GM21360 (cell line): ENCODE results near the gene TELO2.

Experiments used
- ATAC-seq: cut with Tn5 transposase; IDR thresholded peaks from one replicate; pipeline ENCODE4 v1.9.1; 2021; ENCODE audit warnings: mild to moderate bottlenecking, moderate library complexity; ENCODE audit not compliant: unreplicated experiment

The TELO2 gene

DNA sequence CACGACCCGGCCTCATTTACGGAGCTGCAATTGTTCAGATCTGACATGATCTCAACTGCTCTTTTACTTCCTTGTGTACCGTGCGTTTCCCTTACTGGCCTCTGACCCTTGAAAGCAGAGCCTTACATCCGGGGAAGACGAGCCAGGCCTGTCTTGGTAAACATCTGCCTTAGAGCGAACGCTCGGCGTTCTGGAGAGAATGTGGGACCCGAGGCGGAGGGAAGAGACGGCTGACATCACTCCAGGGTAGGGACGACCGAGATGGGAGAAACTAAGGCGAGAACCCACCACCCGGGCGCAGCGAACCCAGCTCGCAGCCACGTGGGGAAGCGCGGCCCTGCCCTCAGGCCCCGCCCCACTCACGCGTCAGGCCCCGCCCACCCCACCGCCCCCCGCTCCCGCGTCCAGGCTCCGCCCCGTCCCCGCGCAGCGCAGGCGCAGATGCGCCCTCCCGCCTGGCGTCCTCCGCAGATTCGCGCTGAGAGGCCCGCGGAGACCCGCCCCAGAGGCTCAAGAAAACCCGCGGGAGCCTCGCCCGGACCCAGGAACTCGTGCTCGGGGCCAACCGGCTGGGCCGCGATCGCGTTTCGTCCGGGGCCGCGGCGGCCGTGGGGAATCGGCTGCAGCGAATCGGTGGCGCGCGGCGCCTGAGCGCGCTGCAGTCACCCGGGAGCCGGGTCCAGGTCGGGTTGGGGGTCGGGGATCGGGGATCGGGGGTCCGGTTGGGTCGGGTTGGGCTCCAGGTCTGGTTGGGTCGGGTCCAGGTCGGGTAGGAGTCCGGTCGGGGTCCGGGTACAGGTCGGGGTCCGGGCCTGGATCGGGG lies at the start of gene TELO2:
TSS of gene TELO2 (plus strand) at position 438 of the 823 bp plus-strand sequence. CDS start 922 bp downstream, outside the sequence.
- ATAC-seq: no peak

DNA sequence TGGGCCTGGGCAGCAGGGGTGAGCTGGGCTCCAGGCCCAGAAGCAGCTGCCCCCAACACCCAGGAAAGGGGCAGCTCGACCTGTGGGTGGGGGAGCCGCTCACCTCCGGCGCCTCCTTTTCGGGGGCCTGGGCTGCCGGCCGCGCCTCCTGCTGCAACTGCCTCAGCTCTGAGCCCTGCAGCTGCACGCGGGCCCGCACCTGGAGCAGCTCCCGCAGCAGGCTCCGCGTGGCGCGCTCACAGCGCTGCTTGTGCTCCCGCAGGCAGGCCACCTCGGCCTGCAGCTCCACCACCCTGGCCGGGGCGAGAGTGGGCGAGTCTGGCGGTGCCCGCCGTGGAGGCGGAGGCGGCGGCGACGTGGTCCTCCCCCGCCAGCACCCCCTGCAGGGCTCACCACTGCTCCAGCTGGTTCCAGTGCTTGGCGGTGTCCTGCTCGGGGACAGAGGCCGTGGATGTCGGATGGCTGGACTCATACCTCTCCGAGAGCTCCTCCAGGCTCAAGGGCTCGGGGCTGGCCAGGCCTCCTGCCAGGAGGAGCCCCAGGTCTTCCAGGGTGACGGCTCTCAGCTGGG lies 49.7 kb upstream of the TELO2 start:
- ATAC-seq: no peak

GRCh38 chr16:1443980-1444729 lies 49.0 kb upstream of the TELO2 start, which contains the start of gene CCDC154:
TSS of gene CCDC154 (minus strand) at chr16:1444556. CDS start at chr16:1444322, 234 bp downstream.
- no peak for ATAC-seq

DNA sequence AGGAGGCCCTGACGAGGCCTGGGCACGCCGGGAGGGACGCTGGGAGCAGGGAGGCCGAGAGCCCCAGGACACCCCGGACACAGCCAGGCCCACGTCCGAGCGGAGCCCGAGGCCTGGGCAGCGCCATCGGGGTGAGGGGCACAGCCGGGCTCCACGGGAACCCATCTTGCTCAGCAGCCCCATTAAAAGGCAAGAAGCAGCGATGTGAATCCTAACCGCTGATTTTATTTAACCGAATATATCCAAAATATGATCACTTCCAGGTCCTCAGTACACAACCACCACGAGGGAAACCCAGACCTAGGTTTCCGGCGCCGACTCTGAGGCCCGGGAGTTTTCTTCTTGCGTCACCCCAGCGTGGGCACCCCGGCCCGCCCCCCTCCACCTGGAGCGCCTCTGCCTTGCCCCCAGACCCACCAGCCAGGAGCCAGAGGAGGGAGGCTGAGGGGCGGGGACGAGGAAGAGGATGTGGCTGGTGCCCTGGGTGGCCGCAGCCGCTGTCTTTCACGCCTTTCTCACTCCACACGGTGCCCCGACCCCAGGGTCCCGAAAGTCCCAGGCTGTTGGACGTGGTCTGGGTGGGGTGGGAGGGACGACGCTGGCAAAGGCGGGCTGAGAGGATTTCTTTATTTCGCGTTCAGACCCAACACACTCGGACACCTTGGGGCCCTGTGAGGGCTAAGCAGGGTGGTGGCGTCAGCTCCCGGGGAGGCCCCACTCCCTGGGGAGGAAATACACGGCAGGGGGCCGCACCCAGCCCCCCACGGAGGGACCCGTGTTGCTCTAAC lies 48.2 kb upstream of the TELO2 start:
- no peak for ATAC-seq

DNA sequence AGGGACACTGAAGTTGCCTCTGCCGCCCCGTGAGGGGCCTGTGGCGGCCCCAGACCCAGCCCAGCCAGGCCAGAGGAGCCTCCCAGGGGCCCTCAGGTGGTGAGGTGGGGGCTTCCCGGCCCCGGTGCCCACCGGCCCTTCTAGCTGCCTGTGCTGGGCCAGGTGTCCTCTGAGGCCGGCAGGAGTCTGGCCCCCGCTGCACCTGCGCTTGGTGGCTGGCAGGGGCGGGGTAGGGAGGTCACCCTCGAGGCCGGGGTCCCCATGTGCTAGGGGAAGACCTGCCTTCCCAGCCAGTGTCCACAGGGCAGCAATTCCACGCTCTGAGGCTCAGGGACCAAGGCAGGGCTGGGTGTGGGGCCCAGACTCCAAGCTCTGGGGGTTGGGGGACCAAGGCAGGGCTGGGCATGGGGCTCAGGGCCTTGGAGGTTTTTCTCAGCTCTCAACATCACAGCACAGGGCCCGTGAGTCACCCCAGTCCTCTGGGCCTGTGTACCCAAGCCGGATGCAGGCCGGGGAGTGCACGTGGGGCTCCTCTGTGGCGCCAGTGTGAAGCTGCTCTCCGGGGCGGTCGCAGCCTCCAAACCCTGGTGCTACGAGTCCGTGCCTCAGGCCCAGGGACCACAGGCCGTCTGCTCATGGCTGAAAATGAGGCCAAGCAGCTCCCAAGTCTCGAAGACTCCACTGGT lies 47.5 kb upstream of the TELO2 start:
- ATAC-seq: no peak

DNA sequence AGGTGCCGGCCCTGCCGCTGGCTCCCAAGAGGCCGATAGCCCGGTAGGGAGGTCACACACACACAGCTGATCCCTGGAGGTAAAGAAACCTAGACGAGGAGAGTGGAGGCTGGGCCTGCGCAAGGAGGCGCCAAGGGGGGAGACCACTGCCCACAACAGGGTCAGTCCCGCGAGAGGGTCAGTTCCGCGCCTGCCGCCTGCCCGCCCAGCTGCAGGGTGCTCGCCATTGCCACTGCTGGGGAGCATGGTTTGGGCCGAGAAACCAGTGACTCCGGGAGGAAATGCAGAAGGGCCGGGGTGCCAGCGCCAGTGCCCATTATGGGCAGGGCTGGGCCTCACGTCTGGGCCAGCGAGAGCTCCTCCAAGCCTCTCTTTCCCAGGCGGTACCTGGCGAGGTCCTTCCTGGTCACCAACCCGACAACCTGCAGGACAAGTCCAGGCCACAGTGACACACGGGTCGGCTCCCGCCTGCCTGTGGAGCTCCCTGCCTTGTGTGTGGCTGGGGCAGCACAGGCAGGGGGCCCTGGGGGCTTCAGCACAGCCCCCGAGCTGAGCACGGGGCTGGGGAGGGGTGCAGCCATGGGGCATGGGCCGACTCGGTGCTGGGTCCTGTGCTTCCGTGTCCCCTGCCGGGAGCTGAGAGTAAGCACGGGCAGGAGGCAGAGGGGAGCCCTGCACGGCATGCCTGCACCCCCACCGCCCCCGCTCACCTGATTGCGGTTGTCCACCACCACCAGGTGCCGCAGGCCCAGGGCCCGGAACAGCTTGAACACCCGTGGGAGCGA lies 46.7 kb upstream of the TELO2 start:
- no peak for ATAC-seq

DNA sequence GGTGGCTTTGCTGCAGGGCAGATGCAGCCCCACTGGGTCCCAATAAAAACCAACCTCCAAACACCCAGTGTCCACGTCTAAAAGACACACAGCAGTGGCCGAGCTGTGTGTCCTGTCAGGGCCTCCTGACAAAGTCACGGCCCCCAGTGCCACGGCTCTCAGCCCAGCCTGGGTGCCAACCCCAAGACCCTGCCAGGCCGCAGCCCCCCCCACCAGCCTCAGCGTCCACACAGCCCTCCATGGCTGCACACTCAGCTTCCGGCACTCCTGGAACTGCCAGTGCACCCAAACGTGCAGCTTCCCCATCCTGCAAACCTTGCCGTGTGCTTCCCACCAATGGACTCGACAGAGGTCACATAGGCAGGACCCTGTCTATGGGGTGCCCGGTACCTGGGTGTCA lies 45.2 kb upstream of the TELO2 start:
- no peak for ATAC-seq

DNA sequence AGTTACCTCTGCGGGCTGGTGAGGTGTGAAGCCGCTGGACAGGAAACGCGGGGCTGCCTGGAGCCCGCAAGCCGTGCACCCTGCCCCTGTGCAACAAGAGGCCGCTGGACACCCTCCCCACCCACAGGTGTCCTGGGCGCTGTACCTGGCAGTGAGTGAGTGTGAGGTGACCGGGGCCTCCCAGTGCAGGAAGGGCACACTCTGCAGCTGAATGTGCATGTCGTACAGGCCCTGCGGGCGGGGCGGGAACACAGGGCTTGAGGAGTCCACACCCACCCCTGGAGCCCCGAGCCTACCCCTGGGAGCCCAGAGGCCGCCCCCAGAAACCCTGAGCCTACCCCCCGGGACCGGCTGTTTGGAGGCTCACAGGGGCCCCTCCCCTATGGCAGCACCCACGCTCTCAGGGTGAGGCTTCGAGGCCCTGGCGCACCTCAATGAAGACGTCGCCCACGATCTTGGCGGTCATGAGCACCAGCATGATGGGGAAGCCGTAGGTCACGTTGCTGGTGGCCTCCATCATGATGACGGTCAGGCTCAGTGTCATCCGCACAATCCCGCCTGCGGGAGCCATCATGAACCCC lies 44.5 kb upstream of the TELO2 start:
- no peak for ATAC-seq

- ATAC-seq: no peak
These were observed 43.9 kb upstream of the TELO2 start for GRCh38 chr16:1449201-1449788.

- ATAC-seq: no peak
These were observed 42.9 kb upstream of the TELO2 start for GRCh38 chr16:1450218-1450617.

- no peak for ATAC-seq
These were observed 42.3 kb upstream of the TELO2 start for GRCh38 chr16:1450841-1451240.

DNA sequence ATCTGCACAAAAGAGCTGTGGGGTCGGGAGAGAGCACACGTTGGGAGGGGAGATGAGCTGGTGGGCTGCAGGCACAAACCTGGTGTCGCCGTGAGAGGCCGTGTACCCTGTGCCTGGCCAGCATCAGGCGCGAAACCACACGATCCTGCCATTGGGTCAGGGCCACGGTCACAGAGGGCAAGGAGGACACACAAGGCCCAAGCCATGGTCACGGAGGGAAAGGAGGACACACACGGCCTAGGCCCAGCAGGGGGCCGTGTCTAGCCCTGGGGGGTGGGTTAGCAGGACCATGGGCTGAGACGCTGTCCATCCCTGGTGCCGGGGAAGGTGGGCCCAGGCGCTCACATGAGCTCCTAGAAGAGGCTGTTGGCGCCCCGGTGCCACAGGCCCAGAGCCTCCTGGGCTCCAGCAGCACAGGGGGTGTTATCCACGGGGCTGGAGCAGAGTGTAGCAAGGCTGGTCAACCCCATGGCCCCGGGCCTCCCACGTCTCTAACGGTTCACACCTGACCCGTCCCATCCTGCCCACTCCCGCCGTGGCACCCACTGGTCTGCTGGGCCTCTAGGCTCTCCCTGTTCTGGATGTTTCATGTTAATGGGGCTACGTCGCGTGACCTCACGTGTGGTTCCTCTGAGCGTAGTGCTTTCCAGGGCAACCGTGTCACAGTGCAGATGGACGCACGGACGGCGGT lies 41.3 kb upstream of the TELO2 start:
- no peak for ATAC-seq

DNA sequence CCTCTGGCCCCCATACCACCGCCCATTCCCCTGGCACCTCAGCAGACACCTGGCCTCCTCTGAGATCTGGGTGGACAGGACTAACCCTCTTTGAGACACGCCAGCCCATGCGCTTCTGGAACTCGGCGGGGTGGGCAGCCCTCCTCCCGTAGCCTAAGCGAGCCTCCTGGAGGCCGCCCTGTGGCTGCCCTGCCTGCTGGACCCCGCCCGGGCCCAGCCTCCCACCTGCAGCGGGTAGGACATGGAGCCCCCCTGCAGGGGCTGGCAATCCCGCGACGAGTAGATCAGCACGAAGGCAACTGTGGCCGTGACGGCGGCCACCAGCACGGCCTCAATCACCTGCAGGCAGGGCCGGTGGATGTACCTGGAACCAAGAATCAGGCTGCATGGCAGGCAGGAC lies 40.6 kb upstream of the TELO2 start:
- no peak for ATAC-seq

GRCh38 chr16:1453316-1453715 lies 39.8 kb upstream of the TELO2 start:
- no peak for ATAC-seq

- no peak for ATAC-seq
These were observed 38.6 kb upstream of the TELO2 start for GRCh38 chr16:1454561-1454960.

DNA sequence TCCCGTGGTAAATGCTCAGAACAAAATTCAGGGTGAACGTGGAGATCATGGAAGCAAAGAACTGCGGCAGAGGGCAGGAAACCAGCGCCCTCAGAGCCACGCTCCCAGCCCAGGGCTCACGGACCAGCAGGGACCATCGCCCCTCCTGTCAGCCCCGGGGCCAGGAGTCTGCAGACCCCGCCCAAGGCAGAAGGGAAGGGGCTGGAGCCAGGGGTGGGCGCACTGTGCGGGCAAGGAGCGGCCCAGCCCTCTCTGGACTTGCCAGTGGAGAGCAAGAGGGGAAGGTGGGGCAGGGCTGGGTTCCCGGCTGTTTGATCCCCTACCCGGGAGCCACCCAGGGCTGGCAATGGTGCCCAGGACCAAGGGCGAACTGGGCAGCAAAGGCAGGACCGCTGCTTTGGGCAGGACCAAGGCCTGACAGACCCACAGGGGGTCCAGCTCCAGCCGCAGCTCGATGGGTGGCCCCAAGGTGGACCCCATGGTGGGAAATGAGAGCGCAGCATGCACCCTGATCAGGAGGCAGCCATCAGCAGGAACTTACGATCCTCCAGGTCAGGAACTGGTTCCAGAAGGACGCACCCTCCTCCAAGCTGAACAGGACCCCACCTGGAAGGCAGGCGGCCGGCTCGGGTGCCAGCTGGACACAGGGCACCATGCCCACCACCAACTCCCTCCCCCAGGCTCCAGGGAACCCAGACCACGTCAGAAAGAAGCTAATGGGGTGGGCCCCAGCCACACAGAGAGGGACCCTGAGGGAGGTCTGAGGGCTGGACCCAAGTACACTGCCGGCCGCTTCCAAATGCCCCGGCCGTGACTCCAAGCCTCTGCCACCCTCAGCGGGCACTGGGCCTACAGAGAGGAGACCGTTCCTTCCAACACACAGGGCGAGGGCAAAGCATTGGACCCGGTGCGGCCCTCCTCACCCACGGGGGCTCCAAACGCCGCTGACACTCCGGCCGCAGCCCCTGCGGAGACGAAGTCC lies 37.7 kb upstream of the TELO2 start:
- ATAC-seq: no peak

- no peak for ATAC-seq
These were observed 36.2 kb upstream of the TELO2 start for GRCh38 chr16:1456951-1457350.
